Measurements from ENCODE around the gene TNFSF15.

Gene TNFSF15

GRCh38 chr9:114805670-114806525, at the start of gene TNFSF15:
Gene TNFSF15 (minus strand): TSS chr9:114806039. CDS start chr9:114806012, 27 bp downstream.
- no peak for DNase-seq (ENCODE audit: low read depth)

DNA sequence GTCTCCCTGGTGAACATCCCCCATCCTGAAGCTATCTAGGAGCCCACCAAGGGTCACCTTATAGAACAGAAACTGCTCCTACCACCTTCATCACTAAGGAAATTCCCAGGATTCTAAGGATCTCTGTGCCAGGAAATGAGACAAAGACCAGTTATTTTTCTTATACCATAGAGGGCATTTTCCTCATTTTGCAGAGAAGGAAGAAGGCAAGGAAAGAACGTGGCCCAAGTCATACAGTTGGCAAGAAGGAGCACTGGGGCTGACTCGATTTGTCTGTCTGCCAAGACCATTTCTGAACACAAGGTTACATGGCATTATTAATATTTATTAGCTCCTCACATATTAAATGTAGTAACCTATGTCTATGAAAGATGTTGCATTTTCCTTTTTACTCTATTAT, 49.6 kb upstream of the TNFSF15 start:
- DNase-seq (ENCODE audit: low read depth), result no peak

GRCh38 chr9:114854736-114855355, 49.0 kb upstream of the TNFSF15 start:
- DNase-seq (ENCODE audit: low read depth), result no peak

DNA sequence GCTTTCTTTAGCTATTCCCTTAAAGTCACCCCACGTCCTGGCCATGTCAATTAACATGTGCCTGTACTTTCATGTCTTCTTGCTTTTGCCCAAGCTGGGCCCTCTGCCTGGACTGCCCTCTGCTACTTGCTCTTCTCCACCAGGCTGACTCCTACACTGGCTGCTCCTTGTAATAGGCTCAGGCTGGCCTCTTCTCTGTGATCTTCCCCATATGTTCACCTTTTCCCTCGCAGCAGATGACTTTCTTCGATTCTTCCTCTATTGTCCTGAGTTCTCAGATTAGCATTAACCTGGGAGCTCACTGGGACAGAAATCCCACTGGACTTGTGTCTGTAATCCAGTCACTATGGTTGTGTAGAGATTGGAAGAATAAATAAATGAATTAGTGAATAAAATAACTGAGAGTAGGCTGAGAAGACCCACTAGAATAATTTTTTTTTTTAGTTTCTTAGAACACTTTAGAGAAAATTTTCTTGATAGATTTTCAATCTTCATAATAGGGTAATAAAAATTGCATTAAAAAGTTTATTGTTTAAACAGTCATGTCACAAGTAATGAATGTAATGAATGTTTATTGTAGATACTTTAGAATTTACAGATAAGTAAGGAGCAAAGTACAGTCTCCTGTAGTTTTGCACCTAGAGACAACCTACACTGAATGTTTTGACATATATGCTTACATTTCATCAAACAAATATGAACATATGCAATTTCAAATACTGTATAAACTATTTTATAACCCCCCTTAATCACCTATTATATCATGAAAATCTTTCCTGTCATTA, 47.4 kb upstream of the TNFSF15 start:
- DNase-seq (ENCODE audit: low read depth), result no peak

DNA sequence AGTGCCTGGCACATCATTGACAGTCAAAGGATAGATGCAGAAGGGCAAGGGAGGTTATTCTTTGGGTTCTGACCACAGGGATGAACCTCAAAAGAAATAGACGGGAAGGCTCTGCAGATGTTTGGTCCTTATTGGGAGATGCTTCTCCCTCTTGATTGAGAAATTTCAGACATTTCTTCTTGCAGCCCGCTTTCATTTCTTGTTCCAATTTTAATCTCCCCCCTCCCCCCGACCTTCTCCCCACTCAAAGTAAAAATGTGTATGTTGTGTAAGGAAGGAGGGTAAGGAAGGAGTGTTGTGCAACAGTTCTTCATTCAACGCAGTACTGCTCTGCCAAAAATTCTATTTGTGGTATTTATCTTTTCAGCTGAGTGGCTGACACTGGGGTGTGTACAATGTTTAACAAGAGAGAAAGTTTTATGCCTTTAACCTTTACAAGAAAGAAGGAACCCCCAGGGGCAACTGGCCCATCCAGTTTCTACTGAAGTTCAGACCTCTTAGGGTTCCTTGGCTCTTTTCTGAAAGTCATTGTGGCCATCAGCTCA, 46.3 kb upstream of the TNFSF15 start:
- DNase-seq (ENCODE audit: low read depth), result no peak

GRCh38 chr9:114851306-114851705, 45.5 kb upstream of the TNFSF15 start:
- DNase-seq (ENCODE audit: low read depth), result no peak

DNA sequence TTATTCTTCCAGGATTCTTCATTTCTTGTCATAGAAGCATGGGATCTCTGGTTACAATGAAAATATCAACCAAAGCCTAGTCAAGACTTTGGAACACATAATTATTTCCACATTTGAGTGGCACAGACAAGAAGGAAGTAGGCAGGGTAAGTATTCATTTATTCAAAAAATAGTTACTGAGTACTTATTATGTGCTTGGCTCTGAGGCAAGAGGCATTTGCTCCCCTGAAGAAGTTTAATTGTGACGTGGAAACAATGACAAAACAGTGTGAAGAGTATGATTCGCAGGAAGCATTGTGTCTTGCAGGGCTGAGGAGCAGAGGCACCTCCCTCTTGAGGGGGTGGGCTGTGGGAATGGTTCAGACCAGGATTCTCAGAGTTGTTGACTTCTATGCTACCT, 45.0 kb upstream of the TNFSF15 start:
- no peak for DNase-seq (ENCODE audit: low read depth)

DNA sequence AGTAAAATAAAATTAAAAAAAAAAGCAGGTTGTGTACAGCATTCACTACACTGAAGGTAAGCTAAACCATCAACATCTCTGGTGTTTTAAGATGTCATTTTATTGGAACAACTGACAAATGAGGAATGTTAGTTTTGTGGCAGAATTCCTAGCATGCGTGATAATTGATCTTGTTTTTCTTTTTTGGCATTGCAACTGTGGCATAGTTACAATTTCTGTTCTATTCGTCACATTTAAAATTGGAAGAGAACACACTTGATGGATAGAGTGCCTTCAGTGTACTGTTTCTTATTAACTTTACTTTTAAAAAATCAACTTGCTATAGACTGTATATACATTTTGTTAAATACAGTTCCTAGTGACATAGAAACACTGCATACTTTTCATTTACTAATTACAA, 43.6 kb upstream of the TNFSF15 start:
- no peak for DNase-seq (ENCODE audit: low read depth)

DNA sequence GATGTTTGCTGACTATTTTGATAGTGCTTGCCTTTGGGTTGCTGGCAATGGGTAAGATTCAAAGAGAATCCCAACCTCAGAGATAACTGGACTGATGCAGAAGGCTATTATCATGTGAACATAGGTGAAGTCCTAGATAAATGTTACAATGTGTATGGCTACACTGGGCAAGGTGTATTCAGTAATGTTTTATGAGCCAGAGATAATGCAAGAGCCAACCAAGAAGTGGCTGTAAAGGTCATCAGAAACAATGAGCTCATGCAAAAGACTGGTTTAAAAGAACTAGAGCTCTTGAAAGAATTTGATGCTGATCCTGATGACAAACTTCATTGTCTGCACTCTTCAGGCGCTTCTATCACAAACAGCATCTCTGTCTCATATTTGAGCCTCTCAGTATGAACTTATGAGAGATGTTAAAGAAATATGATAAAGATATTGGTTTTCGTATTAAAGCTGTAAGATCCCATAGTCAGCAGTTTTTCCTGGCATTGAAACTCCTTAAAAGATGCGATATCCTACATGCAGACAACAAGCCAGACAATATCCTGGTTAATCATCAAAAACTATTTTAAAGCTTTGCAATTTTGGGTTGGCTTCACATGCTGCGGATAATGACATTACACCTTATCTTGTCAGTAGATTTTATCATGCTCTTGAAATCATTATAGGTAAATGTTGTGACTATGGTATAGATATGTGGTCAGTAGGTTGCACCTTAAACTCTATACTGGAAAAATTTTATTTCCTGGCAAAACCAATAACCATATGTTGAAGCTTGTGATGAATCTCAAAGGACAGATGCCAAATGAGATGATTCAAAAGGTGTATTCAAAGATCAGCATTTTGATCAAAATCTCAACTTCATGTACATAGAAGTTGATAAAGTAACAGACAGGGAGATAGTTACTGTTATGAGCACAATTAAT, 41.9 kb upstream of the TNFSF15 start:
- no peak for DNase-seq (ENCODE audit: low read depth)

- no peak for DNase-seq (ENCODE audit: low read depth)
These were observed 39.5 kb upstream of the TNFSF15 start for GRCh38 chr9:114845373-114845772.

DNA sequence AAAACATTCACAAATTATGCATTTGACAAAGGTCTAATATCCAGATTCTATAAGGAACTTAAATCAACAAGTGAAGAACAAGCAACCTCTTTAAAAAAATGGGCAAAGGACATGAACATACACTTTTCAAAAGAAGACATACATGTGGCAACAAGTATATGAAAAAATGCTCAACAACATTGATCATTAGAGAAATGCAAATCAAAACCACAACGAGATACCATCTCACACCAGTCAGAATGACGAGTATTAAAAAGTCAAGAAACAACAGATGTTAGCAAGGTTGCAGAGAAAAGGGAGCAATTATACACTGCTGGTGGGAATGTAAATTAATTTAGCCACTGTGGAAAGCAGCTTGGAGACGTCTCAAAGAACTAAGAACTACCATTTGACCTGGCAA, 38.9 kb upstream of the TNFSF15 start:
- no peak for DNase-seq (ENCODE audit: low read depth)

DNA sequence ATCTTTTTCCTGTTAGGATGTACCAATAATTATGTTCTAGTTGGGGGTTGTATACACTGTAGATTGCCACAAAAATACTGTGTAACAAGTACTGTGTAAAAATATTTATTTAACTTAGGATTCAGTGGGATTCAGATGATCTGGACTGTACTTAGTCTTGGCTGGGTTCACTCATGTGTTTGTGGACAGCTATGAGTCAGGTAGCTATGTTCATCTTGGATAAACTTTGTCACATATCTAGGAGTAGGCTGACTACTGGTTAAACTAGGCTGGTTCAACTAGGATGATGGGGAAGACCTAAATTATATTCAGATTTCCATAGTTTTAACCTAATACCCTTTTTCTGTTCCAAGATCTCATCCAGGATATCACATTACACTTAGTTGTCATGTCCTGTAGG, 32.1 kb upstream of the TNFSF15 start:
- no peak for DNase-seq (ENCODE audit: low read depth)

DNA sequence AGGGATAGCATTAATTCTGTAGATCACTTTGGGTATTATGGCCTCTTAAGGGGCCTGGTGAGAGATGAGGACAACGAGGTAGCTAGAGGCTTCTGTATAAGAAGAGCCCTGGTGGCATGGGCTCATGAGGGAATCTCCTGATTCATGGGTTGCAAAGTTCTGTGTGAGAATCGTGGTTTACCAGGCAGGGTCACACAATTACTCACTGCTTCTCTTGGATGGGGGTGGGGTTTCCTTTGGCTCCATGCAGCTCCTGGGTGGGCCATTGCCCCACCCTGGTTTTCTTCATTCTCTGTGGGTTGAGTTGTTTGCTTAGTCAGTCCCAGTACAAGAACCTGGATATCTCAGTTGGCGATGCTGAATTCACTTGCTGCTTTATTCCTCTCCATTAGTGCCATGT, 30.9 kb upstream of the TNFSF15 start:
- DNase-seq (ENCODE audit: low read depth), result peak; percentile 23

DNA sequence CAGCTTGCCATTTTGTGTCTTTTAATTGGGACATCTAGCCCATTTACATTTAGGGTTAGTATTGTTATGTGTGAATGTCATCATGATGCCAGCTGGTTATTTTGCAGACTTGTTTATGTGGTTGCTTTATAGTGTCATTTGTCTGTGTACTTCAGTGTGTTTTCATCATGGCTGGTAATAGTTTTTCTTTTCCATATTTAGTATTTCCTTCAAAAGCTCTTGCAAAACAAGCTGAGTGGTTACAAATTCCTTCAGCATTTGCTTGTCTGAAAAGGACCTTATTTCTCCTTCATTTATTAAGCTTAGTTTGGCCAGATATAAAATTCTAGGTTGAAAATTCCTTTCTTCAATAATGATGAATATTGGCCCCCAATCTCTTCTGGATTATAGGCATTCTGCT, 28.5 kb upstream of the TNFSF15 start:
- no peak for DNase-seq (ENCODE audit: low read depth)

- DNase-seq (ENCODE audit: low read depth), result no peak
These were observed 24.7 kb upstream of the TNFSF15 start for GRCh38 chr9:114830546-114830945.

DNA sequence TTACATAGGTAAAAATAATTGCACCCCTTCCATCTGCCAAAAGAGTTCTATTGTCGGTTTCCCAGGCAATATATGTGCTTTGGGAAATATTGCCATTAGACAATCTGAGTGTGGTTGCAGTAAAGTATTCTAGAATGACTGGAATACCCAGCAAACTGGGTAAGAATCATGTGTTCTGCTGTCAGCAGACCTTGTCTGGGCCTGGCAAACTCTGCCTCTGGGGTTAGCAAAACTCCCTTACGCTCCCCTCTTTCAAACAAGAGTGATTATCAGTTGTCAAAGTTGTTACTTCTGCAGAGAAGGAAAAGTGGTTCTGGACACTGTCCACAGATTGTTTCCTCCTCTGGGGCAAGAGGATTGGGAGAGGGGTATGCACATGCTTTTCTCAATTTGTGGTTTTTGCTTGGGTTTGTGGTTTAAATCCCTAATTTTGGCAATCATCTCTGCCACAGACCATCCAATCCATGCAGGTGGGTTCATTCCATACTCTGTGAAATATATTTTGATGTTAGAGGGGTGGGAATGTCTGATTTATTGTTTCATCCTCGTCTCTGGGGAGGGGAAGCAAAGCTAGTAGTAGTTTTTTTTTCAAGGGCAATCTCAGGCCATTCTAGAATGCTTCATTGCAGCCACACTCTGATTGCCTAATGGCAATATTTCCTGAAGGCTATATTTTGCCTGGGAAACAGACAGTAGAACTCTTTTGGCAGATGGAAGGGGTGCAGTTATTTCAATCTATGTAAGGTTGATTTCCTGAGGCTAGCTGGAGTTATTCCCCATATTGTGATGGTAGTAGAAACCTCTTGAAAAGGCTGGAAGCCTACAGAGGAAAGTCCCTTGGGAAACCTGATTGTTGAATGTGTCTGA, 24.0 kb upstream of the TNFSF15 start:
- DNase-seq (ENCODE audit: low read depth), result no peak

- no peak for DNase-seq (ENCODE audit: low read depth)
These were observed 22.4 kb upstream of the TNFSF15 start for GRCh38 chr9:114828303-114828650.

DNA sequence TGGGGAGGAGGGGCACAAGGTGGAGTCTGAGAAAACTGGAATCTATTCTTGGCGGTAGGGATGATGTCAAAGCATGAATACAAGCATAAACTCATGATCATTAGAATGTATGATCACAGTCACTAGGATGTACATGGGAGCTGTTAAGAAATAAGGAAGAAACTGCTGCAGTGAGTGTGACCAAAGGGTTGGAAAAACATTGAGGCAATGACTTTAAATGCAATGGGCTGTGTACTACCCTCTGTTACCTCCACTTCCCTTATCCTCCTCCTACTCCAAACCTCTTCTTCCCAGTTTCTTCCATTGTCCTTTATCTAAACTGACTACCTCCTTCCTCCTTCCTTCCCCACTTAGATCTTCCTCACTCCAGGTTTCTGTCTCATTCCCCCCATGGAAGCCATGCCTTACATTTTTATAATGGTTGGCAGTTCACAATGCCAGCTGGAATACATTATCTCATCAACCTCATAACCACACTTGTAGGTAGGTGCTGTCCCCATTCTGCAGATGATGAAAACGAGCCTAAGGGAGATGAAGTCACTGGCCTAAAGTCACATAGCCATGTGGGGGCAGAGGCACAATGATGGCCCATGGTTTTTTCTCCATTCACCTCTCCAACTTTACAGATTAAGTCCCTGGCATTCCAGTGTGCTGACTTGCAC, 21.9 kb upstream of the TNFSF15 start:
- DNase-seq (ENCODE audit: low read depth), result no peak

DNA sequence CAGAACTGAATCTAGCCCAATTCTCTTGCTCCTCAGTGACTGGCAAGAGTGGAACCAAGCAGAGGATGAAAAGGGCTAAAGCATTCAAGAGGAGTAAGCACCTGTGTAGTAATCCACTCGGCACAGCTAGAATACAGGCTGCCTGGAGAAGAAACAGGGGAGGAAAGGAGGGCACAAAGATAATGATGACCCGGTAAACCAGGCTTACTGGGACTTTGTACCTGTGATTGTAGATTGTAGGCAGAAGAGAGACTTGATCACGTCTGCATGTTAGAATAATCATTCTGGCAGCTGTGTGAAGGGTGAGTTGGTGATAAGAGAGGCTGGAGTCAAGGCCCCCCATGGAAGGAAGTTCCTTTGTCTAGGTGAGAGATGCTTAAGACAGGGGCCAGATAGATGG, 20.6 kb upstream of the TNFSF15 start:
- no peak for DNase-seq (ENCODE audit: low read depth)

All from activated T-cell treated with anti-CD3 and anti-CD28 coated beads for 48 hours (primary cell).